ENCODE data around the gene EXOC7.

EXOC7 gene

GRCh38 chr17:76142585-76143041 lies 39.0 kb upstream of the EXOC7 start:
- H3K9me3 Mint-ChIP-seq, result no peaks in the 10 kb centered on the region
- peaks cover 11% of the 10 kb centered on the region for H3K36me3 Mint-ChIP-seq (ENCODE audit: insufficient read depth)
- ATAC-seq (replicated peaks; ENCODE audit: extremely low read depth, poor library complexity, severe bottlenecking) (no peak), DNase-seq (ENCODE audit: low spot score in 2 of 2) (no peak)
- H3K4me3 Mint-ChIP-seq, result peak overlapping the region; percentile 78
- H3K27me3 Mint-ChIP-seq, result peaks cover 9% of the 10 kb centered on the region
- H3K27ac Mint-ChIP-seq (ENCODE audit: low read depth), result peak overlapping the region; percentile 44
- H3K4me1 Mint-ChIP-seq, result peaks cover 69% of the 10 kb centered on the region

- Mint-ChIP-seq H3K9me3 (no peaks in the 10 kb centered on the region), H3K27ac (ENCODE audit: low read depth) (no peak overlapping the region), H3K4me3 (peak overlapping the region; percentile 78), H3K4me1 (peaks cover 68% of the 10 kb centered on the region), H3K36me3 (ENCODE audit: insufficient read depth) (peaks cover 11% of the 10 kb centered on the region), H3K27me3 (peaks cover 9% of the 10 kb centered on the region)
- no peak for ATAC-seq (replicated peaks; ENCODE audit: extremely low read depth, poor library complexity, severe bottlenecking)
- no peak for DNase-seq (ENCODE audit: low spot score in 2 of 2)
These were observed 38.5 kb upstream of the EXOC7 start for GRCh38 chr17:76142039-76142584.

- peak within 1 kb of the TSS; percentile 51 for H3K27ac Mint-ChIP-seq (ENCODE audit: low read depth)
These were observed 37.8 kb upstream of the EXOC7 start, which contains the start of gene FOXJ1 for GRCh38 chr17:76141212-76142038. TSS of gene FOXJ1 (minus strand) at chr17:76141245. CDS start at chr17:76140395, 850 bp downstream.

GRCh38 chr17:76140661-76141211 lies 37.1 kb upstream of the EXOC7 start:
- ATAC-seq (replicated peaks; ENCODE audit: extremely low read depth, poor library complexity, severe bottlenecking), result peak; percentile 12
- peaks cover 55% of the 10 kb centered on the region for H3K4me1 Mint-ChIP-seq
- peak overlapping the region; percentile 51 for H3K27ac Mint-ChIP-seq (ENCODE audit: low read depth)

More at GRCh38 chr17:76141212-76142038, 37.8 kb upstream of the EXOC7 start, which contains the start of gene FOXJ1:
- H3K9me3 Mint-ChIP-seq, result no peaks in the 10 kb centered on the region
- H3K27me3 Mint-ChIP-seq, result peaks cover 9% of the 10 kb centered on the region
- peaks cover 10% of the 10 kb centered on the region for H3K36me3 Mint-ChIP-seq (ENCODE audit: insufficient read depth)
- peak; percentile 92 for DNase-seq (ENCODE audit: low spot score in 2 of 2)
- ATAC-seq (replicated peaks; ENCODE audit: extremely low read depth, poor library complexity, severe bottlenecking), result peak; percentile 78
- H3K4me1 Mint-ChIP-seq, result peaks cover 62% of the 10 kb centered on the region
- H3K4me3 Mint-ChIP-seq, result peak within 1 kb of the TSS; percentile 78

GRCh38 chr17:76139801-76140660 lies 36.4 kb upstream of the EXOC7 start:
- DNase-seq (ENCODE audit: low spot score in 2 of 2) (peak in 1 of 2 donors; percentile 30), ATAC-seq (replicated peaks; ENCODE audit: extremely low read depth, poor library complexity, severe bottlenecking) (no peak)
- no peaks in the 10 kb centered on the region for H3K9me3 Mint-ChIP-seq
- H3K4me1 Mint-ChIP-seq, result peaks cover 53% of the 10 kb centered on the region
- peaks cover 9% of the 10 kb centered on the region for H3K27me3 Mint-ChIP-seq
- peak overlapping the region; percentile 78 for H3K4me3 Mint-ChIP-seq
- H3K27ac Mint-ChIP-seq (ENCODE audit: low read depth), result no peak overlapping the region
- peaks cover 10% of the 10 kb centered on the region for H3K36me3 Mint-ChIP-seq (ENCODE audit: insufficient read depth)

More at GRCh38 chr17:76140661-76141211, 37.1 kb upstream of the EXOC7 start:
- Mint-ChIP-seq H3K4me3 (peak overlapping the region; percentile 78), H3K36me3 (ENCODE audit: insufficient read depth) (peaks cover 10% of the 10 kb centered on the region), H3K9me3 (no peaks in the 10 kb centered on the region), H3K27me3 (peaks cover 9% of the 10 kb centered on the region)
- DNase-seq (ENCODE audit: low spot score in 2 of 2), result no peak

GRCh38 chr17:76138896-76139752 lies 35.5 kb upstream of the EXOC7 start:
- ATAC-seq (replicated peaks; ENCODE audit: extremely low read depth, poor library complexity, severe bottlenecking) (no peak), DNase-seq (ENCODE audit: low spot score in 2 of 2) (no peak)
- H3K4me3 Mint-ChIP-seq, result peak overlapping the region; percentile 45
- H3K27ac Mint-ChIP-seq (ENCODE audit: low read depth), result no peak overlapping the region
- peaks cover 10% of the 10 kb centered on the region for H3K36me3 Mint-ChIP-seq (ENCODE audit: insufficient read depth)
- H3K27me3 Mint-ChIP-seq, result peaks cover 9% of the 10 kb centered on the region
- no peaks in the 10 kb centered on the region for H3K9me3 Mint-ChIP-seq
- H3K4me1 Mint-ChIP-seq, result peaks cover 49% of the 10 kb centered on the region

GRCh38 chr17:76138234-76138895 lies 34.8 kb upstream of the EXOC7 start:
- Mint-ChIP-seq H3K27ac (ENCODE audit: low read depth) (no peak overlapping the region), H3K4me1 (peaks cover 47% of the 10 kb centered on the region), H3K27me3 (peaks cover 9% of the 10 kb centered on the region), H3K9me3 (no peaks in the 10 kb centered on the region), H3K4me3 (no peak overlapping the region), H3K36me3 (ENCODE audit: insufficient read depth) (peaks cover 10% of the 10 kb centered on the region)
- ATAC-seq (replicated peaks; ENCODE audit: extremely low read depth, poor library complexity, severe bottlenecking) (no peak), DNase-seq (ENCODE audit: low spot score in 2 of 2) (no peak)

GRCh38 chr17:76137351-76138233 lies 34.0 kb upstream of the EXOC7 start:
- H3K9me3 Mint-ChIP-seq, result no peaks in the 10 kb centered on the region
- peaks cover 40% of the 10 kb centered on the region for H3K4me1 Mint-ChIP-seq
- ATAC-seq (replicated peaks; ENCODE audit: extremely low read depth, poor library complexity, severe bottlenecking), result no peak
- peaks cover 9% of the 10 kb centered on the region for H3K27me3 Mint-ChIP-seq
- no peak overlapping the region for H3K4me3 Mint-ChIP-seq
- peaks cover 8% of the 10 kb centered on the region for H3K36me3 Mint-ChIP-seq (ENCODE audit: insufficient read depth)
- DNase-seq (ENCODE audit: low spot score in 2 of 2), result no peak
- H3K27ac Mint-ChIP-seq (ENCODE audit: low read depth), result no peak overlapping the region

- ATAC-seq (replicated peaks; ENCODE audit: extremely low read depth, poor library complexity, severe bottlenecking), result no peak
- no peak for DNase-seq (ENCODE audit: low spot score in 2 of 2)
- Mint-ChIP-seq H3K27me3 (peaks cover 9% of the 10 kb centered on the region), H3K4me1 (peaks cover 34% of the 10 kb centered on the region), H3K4me3 (no peak overlapping the region), H3K27ac (ENCODE audit: low read depth) (no peak overlapping the region), H3K9me3 (no peaks in the 10 kb centered on the region), H3K36me3 (ENCODE audit: insufficient read depth) (peaks cover 7% of the 10 kb centered on the region)
These were observed 33.4 kb upstream of the EXOC7 start for GRCh38 chr17:76137001-76137350.

- peaks cover 9% of the 10 kb centered on the region for H3K27me3 Mint-ChIP-seq
- no peak for ATAC-seq (replicated peaks; ENCODE audit: extremely low read depth, poor library complexity, severe bottlenecking)
- H3K4me3 Mint-ChIP-seq, result no peak overlapping the region
- H3K4me1 Mint-ChIP-seq, result peaks cover 29% of the 10 kb centered on the region
- no peak overlapping the region for H3K27ac Mint-ChIP-seq (ENCODE audit: low read depth)
- H3K9me3 Mint-ChIP-seq, result no peaks in the 10 kb centered on the region
- peaks cover 2% of the 10 kb centered on the region for H3K36me3 Mint-ChIP-seq (ENCODE audit: insufficient read depth)
- DNase-seq (ENCODE audit: low spot score in 2 of 2), result no peak
These were observed 32.9 kb upstream of the EXOC7 start for GRCh38 chr17:76136276-76137000.

Data from central memory CD8-positive, alpha-beta T cell (primary cell).